Gastrocnemius medialis (tissue), 4 donors: ENCODE measurements around the gene ZNF207. TPM values are rescaled to one million over a fixed set of nuclear protein-coding genes. Genes with fewer than 3 reads are reported as not detected.
A peak's percentile ranks its signal among the peaks of the same experiment; 100 is the strongest.

ENCODE experiments used
- ATAC-seq, 2 donors: fragments of 150-250 bp; one replicate each; pipeline ENCODE4 v1.9.1; 2016
- DNase-seq, 2 donors: peaks; one replicate each; pipeline ENCODE4 v3.0.0-alpha.2; 2019
- H3K27ac ChIP-seq, 4 donors: fragments of 200-600 bp; sonication (generic); 1 replicate in 1 of 4; 2 replicates in 3 of 4; pipeline ENCODE4 v1.5.1; 2016 to 2018; ENCODE audit warnings: mild to moderate bottlenecking in 2 of 4, moderate library complexity in 1 of 4
- H3K27me3 ChIP-seq, 3 donors: fragments of 200-600 bp; sonication (generic) in 2 of 3; 1 replicate in 1 of 3; 2 replicates in 2 of 3; pipeline versions ENCODE4 v1.5.1 to v1.6.0; 2016 to 2019; ENCODE audit warnings: mild to moderate bottlenecking in 1 of 3, moderate library complexity in 1 of 3
- H3K36me3 ChIP-seq, 2 donors: fragments of 200-600 bp; sonication (generic) in 1 of 2; one replicate each; pipeline ENCODE4 v1.5.1; 2017 to 2018
- H3K4me1 ChIP-seq, 2 donors: fragments of 200-600 bp; sonication (generic) in 1 of 2; one replicate each; pipeline ENCODE4 v1.5.1; 2016 to 2017; ENCODE audit warnings: mild to moderate bottlenecking in 2 of 2
- H3K4me3 ChIP-seq, 4 donors: fragments of 200-600 bp; sonication (generic) in 3 of 4; 1 replicate in 1 of 4; 2 replicates in 3 of 4; pipeline ENCODE4 v1.5.1; 2016 to 2019; ENCODE audit warnings: mild to moderate bottlenecking in 2 of 4
- H3K9me3 ChIP-seq, 3 donors: fragments of 200-600 bp; sonication (generic) in 2 of 3; 1 replicate in 1 of 3; 2 replicates in 2 of 3; pipeline ENCODE4 v1.5.1; 2016 to 2019
- CTCF ChIP-seq, 5 experiments: fragments of 450-650 bp in 3 of 5; fragments of 200-600 bp in 2 of 5; sonication (generic) in 2 of 5; IDR thresholded peaks in 4 of 5; conservative IDR thresholded peaks in 1 of 5; 1 replicate in 4 of 5; 2 replicates in 1 of 5; pipeline ENCODE4 v1.5.1; 2016 to 2019; ENCODE audit warnings: antibody characterized with exemption in 5 of 5, mild to moderate bottlenecking in 3 of 5, moderate library complexity in 3 of 5
- POLR2A ChIP-seq, 2 donors: fragments of 450-650 bp; IDR thresholded peaks; one replicate each; pipeline ENCODE4 v1.6.1; 2017; ENCODE audit warnings: antibody characterized with exemption in 2 of 2, mild to moderate bottlenecking in 2 of 2, moderate library complexity in 2 of 2
- in situ Hi-C, 4 donors: fragments of 200-750 bp; cut with MboI; loops; one replicate each; pipeline versions ENCODE4 v1.15.0 to v1.8.0; 2017; ENCODE audit warnings: low sequenced_read_pairs in 4 of 4
- intact Hi-C: fragments of 100-400 bp; cut with DNase I; formaldehyde crosslinking; loops from one replicate; pipeline ENCODE4 v1.15.1; 2023; ENCODE audit warnings: low total_unique reads
- total RNA-seq, 4 donors: library from RNA; depleted of rRNA; stranded (reverse); fragments of >200 nt; gene quantifications; one replicate each; pipeline versions ENCODE4 v1.1.0 to v1.2.3, GENCODE V29; 2016

Gene ZNF207
- total RNA-seq, 4 donors from 2014 or later: 51.4 to 126 (median 82.4) TPM

- in situ Hi-C loops (loop anchor here in 1 of 4 donors (25.0 kb wide), 1 partner anchor 321 kb away; the partner anchor contains the start of gene LRRC37B), intact Hi-C loops (loop anchor here (10.0 kb wide), 1 partner anchor 338 kb away; no protein-coding TSS in a partner anchor)
- no peak overlapping the region for H3K27ac ChIP-seq
- no peaks in the 10 kb centered on the region for H3K27me3 ChIP-seq
- H3K4me1 ChIP-seq: no peaks in the 10 kb centered on the region
- H3K9me3 ChIP-seq: no peaks in the 10 kb centered on the region
- TF ChIP-seq POLR2A (IDR thresholded peaks at IDR 0.05) (no peak), CTCF (IDR thresholded peaks at IDR 0.05 in 4 of 5, conservative IDR thresholded peaks at IDR 0.05 in 1 of 5) (no peak)
- DNase-seq (no peak), ATAC-seq (no peak)
- H3K36me3 ChIP-seq: peaks cover 0 to 52% of the 10 kb centered on the region in 2 donors
- no peak overlapping the region for H3K4me3 ChIP-seq
Measured at GRCh38 chr17:32333187-32333586, 16.8 kb upstream of the ZNF207 start.

- ATAC-seq: no peak
- no peak for DNase-seq
- TF ChIP-seq CTCF (IDR thresholded peaks at IDR 0.05 in 4 of 5, conservative IDR thresholded peaks at IDR 0.05 in 1 of 5) (no peak), POLR2A (IDR thresholded peaks at IDR 0.05) (no peak)
- intact Hi-C loops: loop anchor here (10.0 kb wide), 1 partner anchor 340 kb away; no protein-coding TSS in a partner anchor
- H3K9me3 ChIP-seq: no peaks in the 10 kb centered on the region
- peaks cover 0 to 61% of the 10 kb centered on the region in 2 donors for H3K36me3 ChIP-seq
- in situ Hi-C loops: loop anchor here in 1 of 4 donors (25.0 kb wide), 1 partner anchor 323 kb away; the partner anchor contains the start of gene LRRC37B
- H3K27me3 ChIP-seq: no peaks in the 10 kb centered on the region
- no peak overlapping the region for H3K4me3 ChIP-seq
- H3K4me1 ChIP-seq: no peaks in the 10 kb centered on the region
- no peak overlapping the region for H3K27ac ChIP-seq
Measured at GRCh38 chr17:32335046-32335445, 14.9 kb upstream of the ZNF207 start.

DNA sequence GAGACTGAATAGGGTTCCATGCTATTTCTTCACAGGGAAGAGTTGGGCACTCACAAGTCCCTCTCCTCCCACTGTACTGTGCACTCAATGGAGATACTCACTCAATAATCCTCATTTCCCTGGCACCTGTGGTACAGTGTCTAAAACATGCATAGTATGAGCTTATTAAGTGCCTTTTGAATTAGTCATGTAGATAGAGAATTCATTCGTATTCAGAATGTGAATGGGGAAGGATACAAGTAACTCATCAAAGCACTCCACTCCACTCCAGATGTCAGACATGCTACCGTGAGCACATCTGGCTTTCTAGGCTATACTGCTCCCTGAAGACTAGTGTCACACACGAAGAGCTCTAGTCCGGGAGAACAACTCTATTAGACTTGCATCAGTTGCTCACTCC lies 14.3 kb upstream of the ZNF207 start:
- Histone ChIP-seq H3K4me3 (no peak overlapping the region), H3K9me3 (no peaks in the 10 kb centered on the region), H3K27me3 (no peaks in the 10 kb centered on the region), H3K27ac (no peak overlapping the region), H3K4me1 (no peaks in the 10 kb centered on the region), H3K36me3 (peaks cover 0 to 61% of the 10 kb centered on the region in 2 donors)
- no peak for TF ChIP-seq CTCF (IDR thresholded peaks at IDR 0.05 in 4 of 5, conservative IDR thresholded peaks at IDR 0.05 in 1 of 5)
- no peak for TF ChIP-seq POLR2A (IDR thresholded peaks at IDR 0.05)
- no peak for ATAC-seq
- intact Hi-C loops (loop anchor here (10.0 kb wide), 1 partner anchor 341 kb away; no protein-coding TSS in a partner anchor), in situ Hi-C loops (loop anchor here in 1 of 4 donors (25.0 kb wide), 1 partner anchor 323 kb away; the partner anchor contains the start of gene LRRC37B)
- DNase-seq: no peak

DNA sequence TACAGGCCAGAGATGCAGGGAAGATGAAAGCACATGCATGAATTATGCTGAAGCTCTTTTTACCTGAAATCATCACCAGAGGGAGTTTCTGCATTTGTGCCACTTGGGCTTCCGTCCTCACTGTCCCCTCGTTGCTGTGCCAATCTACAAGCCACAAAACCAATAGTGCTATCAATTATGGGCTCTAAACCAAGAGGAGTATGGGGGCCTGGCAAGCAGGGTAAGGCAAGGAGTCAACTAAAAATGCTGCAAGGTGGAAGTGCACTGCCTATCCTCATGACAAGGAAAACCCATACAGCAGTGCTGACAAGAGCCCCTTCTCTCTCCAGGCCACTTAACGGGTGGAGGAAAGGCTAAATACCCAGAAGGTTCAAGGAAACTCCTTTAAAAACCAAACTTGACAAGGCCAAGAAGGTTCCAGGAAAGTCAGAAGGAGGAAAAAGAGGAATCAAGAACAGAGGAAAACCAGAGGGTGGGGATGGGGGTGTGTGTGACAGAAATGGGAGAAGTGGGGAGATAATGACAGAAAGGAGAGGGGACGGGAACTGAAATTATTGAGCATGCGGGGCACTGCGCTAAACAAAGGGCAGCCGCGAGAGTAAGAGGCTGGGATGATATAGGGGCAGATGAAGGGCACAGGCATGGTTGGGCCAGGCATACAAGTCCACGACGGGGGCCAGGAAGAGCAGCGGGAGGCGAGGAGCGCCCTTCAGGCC lies 8.7 kb upstream of the ZNF207 start:
- TF ChIP-seq POLR2A (IDR thresholded peaks at IDR 0.05): no peak
- TF ChIP-seq CTCF (IDR thresholded peaks at IDR 0.05 in 4 of 5, conservative IDR thresholded peaks at IDR 0.05 in 1 of 5): no peak
- Histone ChIP-seq H3K9me3 (no peaks in the 10 kb centered on the region), H3K36me3 (peaks cover 0 to 27% of the 10 kb centered on the region in 2 donors), H3K4me3 (peak overlapping the region; percentile 63 to 79 (median 70)), H3K27ac (peak overlapping the region; percentile 76 to 81 (median 80)), H3K27me3 (no peaks in the 10 kb centered on the region), H3K4me1 (peaks cover 0 to 18% of the 10 kb centered on the region in 2 donors)
- DNase-seq: no peak
- intact Hi-C loops (loop anchor here (5.0 kb wide), 1 partner anchor 106 kb away; no protein-coding TSS in a partner anchor), in situ Hi-C loops (loop anchor here in 1 of 4 donors (25.0 kb wide), 1 partner anchor 329 kb away; the partner anchor contains the start of gene LRRC37B)
- ATAC-seq: peak in 1 of 2 donors; percentile 3
